Mesothelial cell of epicardium (in vitro differentiated cells): ENCODE data around the gene AGER. TPM values are rescaled to one million over a fixed set of nuclear protein-coding genes. Genes with fewer than 3 reads are reported as not detected.
A peak's percentile ranks its signal among the peaks of the same experiment; 100 is the strongest.
"Not testable (repeated sequence)": the region's sequence is repeated elsewhere in the genome, so short reads cannot be mapped to it uniquely, and the experiment has no call there.

Source experiments
- DNase-seq, 2 experiments: peaks; one replicate each; pipeline ENCODE4 v3.0.0; 2021; ENCODE audit warnings: low spot score in 2 of 2; ENCODE audit not compliant: unreplicated experiment in 2 of 2
- H3K27ac Mint-ChIP-seq: 2 replicates; pipeline ENCODE4 v1.8.0; 2021; ENCODE audit warnings: mixed read lengths
- H3K27me3 Mint-ChIP-seq: 2 replicates; pipeline ENCODE4 v1.8.0; 2021; ENCODE audit warnings: low read depth, mixed read lengths
- H3K36me3 Mint-ChIP-seq: 2 replicates; pipeline ENCODE4 v1.8.0; 2021; ENCODE audit warnings: mixed read lengths
- H3K4me1 Mint-ChIP-seq: 2 replicates; pipeline ENCODE4 v1.8.0; 2021; ENCODE audit warnings: mixed read lengths
- H3K4me3 Mint-ChIP-seq: 2 replicates; pipeline ENCODE4 v1.8.0; 2021; ENCODE audit warnings: mild to moderate bottlenecking, moderate library complexity, mixed read lengths
- H3K9me3 Mint-ChIP-seq: 2 replicates; pipeline ENCODE4 v1.8.0; 2021; ENCODE audit warnings: mixed read lengths
- total RNA-seq: library from RNA; stranded (reverse); gene quantifications from 3 replicates; pipeline ENCODE4 v1.2.1, GENCODE V29; 2021
- TF ChIP-seq, protein P1 (sequence below): fragments of 200-600 bp; sonication (generic); IDR thresholded peaks from one replicate; pipeline ENCODE4 v1.5.0; 2021; ENCODE audit warnings: antibody characterized with exemption; ENCODE audit not compliant: unreplicated experiment

Gene AGER
- total RNA-seq, 1 donor from 2014 or later = 28.1 TPM

DNA sequence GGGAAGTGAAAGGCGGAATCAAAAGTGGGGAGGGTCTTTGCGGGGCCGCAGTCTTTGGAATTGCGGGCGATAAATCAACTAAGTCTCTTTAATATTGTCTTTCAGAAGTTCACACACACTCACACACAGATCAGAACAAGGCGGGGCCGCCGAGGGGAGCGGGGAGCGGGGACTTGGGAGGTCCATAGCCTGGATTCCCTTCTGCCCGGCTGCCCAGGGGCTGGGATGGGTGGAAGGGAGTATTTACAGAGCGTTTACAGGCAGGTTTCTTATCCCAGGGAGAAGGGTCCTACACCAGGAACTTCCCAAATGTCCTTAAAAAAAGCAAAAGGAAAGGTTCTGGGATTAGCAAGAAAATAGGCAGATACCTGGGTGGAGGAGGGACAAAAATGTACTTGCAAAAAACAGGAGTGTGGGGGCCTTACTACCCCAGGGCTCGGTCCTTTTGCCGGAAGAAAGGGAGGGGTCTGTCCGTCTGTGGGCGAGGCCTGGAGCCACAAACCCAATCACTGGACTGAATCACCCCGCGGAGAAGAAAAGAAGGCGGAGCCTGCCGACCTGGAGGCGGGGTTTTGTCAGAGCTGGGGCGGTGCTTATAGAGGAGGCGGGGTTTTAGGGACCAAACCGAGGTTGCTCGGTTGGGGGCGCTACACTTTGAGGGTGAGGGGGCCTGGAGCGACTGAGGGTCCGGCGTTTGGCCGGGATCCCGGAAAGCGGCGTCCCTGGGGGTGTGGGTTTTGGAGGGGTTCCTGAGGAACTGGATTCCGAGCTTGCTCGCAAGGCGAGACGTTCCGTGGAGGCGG, 35.6 kb downstream of the AGER start:
- H3K4me3 Mint-ChIP-seq = no peak overlapping the region
- H3K9me3 Mint-ChIP-seq = no peaks in the 10 kb centered on the region
- no peak for DNase-seq
- H3K4me1 Mint-ChIP-seq = peaks cover 46% of the 10 kb centered on the region
- peaks cover 5% of the 10 kb centered on the region for H3K27me3 Mint-ChIP-seq
- peaks cover 3% of the 10 kb centered on the region for H3K36me3 Mint-ChIP-seq
- H3K27ac Mint-ChIP-seq = no peak overlapping the region
- TF ChIP-seq, protein P1, sequence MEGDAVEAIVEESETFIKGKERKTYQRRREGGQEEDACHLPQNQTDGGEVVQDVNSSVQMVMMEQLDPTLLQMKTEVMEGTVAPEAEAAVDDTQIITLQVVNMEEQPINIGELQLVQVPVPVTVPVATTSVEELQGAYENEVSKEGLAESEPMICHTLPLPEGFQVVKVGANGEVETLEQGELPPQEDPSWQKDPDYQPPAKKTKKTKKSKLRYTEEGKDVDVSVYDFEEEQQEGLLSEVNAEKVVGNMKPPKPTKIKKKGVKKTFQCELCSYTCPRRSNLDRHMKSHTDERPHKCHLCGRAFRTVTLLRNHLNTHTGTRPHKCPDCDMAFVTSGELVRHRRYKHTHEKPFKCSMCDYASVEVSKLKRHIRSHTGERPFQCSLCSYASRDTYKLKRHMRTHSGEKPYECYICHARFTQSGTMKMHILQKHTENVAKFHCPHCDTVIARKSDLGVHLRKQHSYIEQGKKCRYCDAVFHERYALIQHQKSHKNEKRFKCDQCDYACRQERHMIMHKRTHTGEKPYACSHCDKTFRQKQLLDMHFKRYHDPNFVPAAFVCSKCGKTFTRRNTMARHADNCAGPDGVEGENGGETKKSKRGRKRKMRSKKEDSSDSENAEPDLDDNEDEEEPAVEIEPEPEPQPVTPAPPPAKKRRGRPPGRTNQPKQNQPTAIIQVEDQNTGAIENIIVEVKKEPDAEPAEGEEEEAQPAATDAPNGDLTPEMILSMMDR = no peak

DNA sequence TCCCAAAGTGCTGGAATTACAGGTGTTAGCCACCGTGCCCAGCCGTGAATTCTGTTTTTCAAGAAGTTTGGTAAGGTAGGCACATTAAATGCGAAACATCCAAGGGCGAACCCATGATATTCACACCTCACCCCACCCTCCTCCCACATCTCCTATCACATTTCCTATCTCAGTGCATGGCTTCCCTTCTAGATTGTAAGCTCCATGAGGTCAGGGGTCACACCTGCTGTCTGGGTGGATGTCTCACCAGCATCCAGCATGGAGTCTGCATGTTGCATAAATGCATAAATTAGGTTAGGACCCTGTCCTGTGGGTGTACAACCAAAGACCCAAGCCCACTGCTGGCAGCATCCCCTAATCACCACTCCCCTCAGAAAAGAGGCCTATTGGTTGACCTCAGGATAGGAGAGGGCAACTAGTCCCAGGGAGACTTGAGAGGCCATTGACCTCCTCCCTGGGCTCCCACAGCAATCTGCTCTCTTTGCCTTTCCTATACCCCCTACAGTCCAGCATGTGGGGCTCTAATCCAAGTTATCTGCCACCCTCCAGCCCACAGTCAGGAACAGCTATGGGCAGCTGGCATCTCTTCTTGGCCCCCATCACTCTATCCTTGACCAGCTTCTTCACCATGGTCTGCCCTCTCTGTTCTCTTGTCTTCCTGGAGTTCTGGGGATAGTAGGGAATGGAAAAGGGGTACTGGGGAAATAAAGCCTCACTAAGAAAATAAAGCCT, 36.5 kb downstream of the AGER start:
- Mint-ChIP-seq H3K4me3 (no peak overlapping the region), H3K9me3 (no peaks in the 10 kb centered on the region), H3K36me3 (peaks cover 3% of the 10 kb centered on the region), H3K27me3 (peaks cover 5% of the 10 kb centered on the region), H3K4me1 (peaks cover 37% of the 10 kb centered on the region), H3K27ac (no peak overlapping the region)
- DNase-seq = no peak
- TF ChIP-seq, protein P1 = no peak

DNA sequence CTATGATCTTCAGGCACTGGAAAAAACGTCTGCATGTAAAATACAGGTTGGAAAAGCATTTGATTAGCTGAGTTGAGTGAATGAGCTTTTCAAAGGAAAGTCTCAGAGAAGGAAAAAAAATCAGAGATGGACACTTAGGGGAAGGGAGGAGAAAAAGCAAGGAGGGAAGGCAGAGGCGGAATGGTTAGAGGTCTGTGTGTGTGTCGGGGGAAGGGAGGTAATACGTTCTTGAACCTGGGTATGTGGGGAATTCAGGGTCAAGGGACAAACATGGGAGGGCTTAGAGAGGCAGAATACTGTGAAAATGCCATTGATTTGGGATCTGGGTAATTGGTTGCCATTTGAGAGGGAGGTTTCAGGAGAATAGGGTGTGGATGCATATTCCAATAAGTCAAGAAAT, 37.4 kb downstream of the AGER start:
- H3K36me3 Mint-ChIP-seq = peaks cover 3% of the 10 kb centered on the region
- peaks cover 30% of the 10 kb centered on the region for H3K4me1 Mint-ChIP-seq
- TF ChIP-seq, protein P1 = no peak
- H3K4me3 Mint-ChIP-seq = no peak overlapping the region
- H3K27ac Mint-ChIP-seq = peak overlapping the region; percentile 62
- no peak for DNase-seq
- H3K9me3 Mint-ChIP-seq = no peaks in the 10 kb centered on the region
- peaks cover 5% of the 10 kb centered on the region for H3K27me3 Mint-ChIP-seq

DNA sequence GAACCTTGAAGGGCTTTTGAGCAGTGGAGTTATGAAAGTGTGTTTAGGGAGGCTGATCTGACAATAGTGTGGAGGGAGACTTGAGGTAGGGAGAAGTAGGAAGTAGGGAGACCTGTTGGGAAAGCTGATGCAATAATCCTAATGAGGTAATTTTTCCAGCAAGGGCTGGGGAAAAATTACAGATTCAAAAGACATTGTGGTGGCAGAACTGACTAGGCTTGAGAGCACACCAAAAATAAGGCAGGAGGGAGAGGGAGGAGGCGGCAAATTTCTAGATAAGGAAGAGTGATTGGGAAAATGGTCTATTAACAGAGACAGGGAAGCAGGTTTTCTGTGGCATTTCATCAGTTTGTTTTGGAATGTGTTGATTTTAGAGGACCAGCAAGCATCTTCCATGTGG, 37.8 kb downstream of the AGER start:
- peaks cover 5% of the 10 kb centered on the region for H3K27me3 Mint-ChIP-seq
- peaks cover 27% of the 10 kb centered on the region for H3K4me1 Mint-ChIP-seq
- no peaks in the 10 kb centered on the region for H3K9me3 Mint-ChIP-seq
- peaks cover 3% of the 10 kb centered on the region for H3K36me3 Mint-ChIP-seq
- no peak overlapping the region for H3K4me3 Mint-ChIP-seq
- TF ChIP-seq, protein P1 = no peak
- DNase-seq = no peak
- peak overlapping the region; percentile 62 for H3K27ac Mint-ChIP-seq

DNA sequence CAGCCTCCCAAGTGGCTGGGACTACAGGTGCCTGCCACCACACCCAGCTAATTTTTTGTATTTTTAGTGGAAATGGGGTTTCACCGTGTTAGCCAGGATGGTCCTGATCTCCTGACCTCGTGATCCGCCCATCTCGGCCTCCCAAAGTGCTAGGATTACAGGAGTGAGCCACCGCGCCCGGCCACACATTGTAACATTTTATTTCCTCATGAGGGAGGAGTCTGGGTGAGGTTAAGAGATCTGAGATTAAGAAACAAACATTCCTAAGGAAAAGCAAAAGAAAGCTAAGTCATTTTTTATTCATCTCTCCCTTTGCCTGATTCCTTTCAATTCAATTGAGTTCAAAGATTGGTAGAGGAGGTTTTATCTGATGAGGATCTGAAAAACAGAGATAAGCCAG, 39.8 kb downstream of the AGER start:
- not testable (repeated sequence) for H3K27me3 Mint-ChIP-seq, H3K9me3 Mint-ChIP-seq, DNase-seq, H3K36me3 Mint-ChIP-seq, H3K4me3 Mint-ChIP-seq
- peaks cover 19% of the 10 kb centered on the region for H3K4me1 Mint-ChIP-seq
- H3K27ac Mint-ChIP-seq = peak overlapping the region; percentile 8

DNA sequence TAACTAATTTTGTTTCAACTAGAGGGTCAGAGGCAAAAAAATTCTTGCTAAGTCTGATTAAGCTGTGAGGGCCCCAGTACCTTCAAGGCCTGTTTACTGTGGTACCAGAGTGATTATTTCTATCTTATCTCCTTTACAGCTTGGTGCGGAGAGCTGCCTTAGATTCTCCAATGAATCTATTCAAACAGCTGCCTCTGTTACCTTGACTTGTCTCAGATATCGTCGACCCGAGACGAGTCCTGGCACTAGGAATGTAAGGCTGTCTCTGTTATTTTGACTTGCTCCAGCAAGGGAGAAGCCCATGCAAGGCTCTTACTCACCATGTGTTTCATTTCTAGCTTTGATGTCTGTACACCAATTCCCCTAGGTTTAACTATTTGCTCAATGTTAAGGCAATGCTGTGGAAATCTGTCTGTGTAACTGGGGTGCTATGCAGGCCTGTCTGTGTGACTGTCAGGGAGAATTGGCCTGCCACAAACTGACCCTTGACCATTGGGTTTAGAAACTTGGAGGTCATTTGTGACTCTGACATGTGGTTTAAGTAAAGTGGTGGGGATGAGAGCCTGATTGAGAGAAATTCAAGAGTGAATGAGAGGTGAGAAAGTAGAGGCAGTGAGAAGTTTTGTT, 43.5 kb downstream of the AGER start:
- no peak for DNase-seq
- no peak overlapping the region for H3K4me3 Mint-ChIP-seq
- H3K36me3 Mint-ChIP-seq = no peaks in the 10 kb centered on the region
- peaks cover 7% of the 10 kb centered on the region for H3K4me1 Mint-ChIP-seq
- no peaks in the 10 kb centered on the region for H3K9me3 Mint-ChIP-seq
- peaks cover 4% of the 10 kb centered on the region for H3K27me3 Mint-ChIP-seq
- TF ChIP-seq, protein P1 = no peak
- H3K27ac Mint-ChIP-seq = no peak overlapping the region
